EL (cell line): ENCODE data around the gene TH.

ENCODE experiments used
- DNase-seq: peaks from one replicate; pipeline ENCODE4 v3.0.0-alpha.2; 2016

Gene TH

DNA sequence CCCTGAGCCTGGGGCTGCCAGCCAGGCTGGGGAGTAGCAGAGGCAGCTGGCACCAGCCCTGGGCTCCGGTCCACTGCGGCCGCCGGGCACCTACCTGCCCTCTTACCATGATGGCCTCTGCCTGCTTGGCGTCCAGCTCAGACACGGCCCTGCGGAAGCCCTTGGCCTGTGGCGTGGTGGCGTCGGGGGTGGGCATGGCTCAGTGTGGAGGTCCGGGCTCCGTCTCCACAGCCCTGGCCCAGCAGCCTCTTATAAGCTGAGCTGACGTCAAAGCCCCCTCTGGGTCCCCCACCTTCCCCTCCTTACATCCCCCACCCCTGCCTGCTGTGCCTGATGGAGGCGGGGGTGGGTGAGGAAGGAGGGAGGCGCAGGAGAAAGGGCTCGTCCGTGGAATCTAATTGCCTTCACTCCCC, at the start of gene TH:
TSS of gene TH (minus strand) at position 225 of the 413 bp plus-strand sequence. CDS start at position 196, 29 bp downstream.
- DNase-seq: peak; percentile 11

- DNase-seq: no peak
These were observed 49.4 kb upstream of the TH start for GRCh38 chr11:2221024-2221423.

- no peak for DNase-seq
These were observed 48.7 kb upstream of the TH start for GRCh38 chr11:2220173-2220771.

- DNase-seq: no peak
These were observed 47.9 kb upstream of the TH start for GRCh38 chr11:2219318-2220017.

DNA sequence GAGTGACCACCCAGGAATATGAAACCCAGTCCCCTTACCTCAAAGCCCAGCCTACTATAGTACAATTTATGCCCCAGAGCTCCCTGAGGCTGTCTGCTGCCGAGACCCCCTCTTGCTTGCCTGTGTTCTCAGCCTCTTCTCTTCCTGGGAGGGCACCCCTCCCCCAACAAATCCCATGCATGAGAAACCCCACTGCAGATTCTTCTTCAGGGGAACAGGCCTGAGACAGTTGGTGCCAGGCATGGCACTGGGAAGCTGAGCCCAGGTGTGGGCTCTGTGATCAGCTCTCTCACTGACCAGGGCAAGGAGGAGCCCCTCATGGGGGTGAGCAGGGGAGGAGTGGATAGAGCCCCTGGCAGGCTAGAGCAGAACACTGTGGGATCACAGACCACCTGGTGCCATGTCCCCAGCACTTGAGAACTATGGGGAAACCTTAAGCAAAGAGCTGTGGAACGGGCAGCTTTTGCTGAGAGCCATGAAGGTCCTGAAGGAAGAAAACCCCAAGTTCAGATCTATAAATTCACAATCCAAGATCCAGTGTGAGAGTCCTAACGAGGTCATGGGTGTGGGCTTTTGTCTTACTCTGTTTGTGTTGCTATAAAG, 46.5 kb upstream of the TH start:
- DNase-seq: no peak

DNA sequence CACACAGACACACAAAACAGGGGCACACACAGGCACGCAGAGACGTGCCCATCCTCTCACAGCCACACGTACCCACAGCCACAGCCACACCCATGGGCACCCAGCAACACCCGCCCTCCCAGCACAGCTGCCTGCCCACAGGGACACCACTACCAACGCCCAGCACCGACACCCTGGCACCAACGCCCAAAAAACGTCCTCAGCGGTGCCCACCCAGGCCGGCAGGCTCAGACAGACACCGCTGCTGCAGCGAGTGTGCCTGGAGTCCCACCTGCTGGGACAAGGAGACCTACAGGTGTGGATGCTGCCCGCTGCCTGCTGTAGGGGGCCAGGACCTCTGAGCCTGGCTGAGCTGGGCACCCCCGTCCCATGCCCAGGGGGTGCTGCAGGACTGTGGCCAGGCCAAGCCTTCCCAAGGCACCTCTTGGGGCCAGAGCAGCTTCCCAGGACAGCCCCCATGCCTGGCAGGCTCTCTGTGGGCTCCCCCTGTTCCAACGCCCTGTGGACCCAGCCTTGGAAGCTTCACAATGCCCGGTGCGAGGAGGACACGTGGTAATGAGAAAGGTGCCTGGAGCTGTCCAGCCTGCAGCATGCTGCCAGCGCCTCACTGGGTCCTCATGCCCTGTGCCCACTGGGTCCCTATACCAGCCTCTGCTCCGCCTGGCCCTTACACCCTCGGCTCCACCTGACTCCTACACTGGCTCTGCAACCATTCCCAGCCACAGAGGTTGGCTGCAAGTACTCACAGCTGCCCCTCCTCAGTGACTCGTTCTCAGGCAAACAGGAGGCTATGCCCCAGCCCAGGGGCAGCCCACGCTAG, 45.8 kb upstream of the TH start:
- no peak for DNase-seq

- no peak for DNase-seq
These were observed 44.9 kb upstream of the TH start for GRCh38 chr11:2216400-2217064.

- no peak for DNase-seq
These were observed 44.2 kb upstream of the TH start for GRCh38 chr11:2215561-2216399.

DNA sequence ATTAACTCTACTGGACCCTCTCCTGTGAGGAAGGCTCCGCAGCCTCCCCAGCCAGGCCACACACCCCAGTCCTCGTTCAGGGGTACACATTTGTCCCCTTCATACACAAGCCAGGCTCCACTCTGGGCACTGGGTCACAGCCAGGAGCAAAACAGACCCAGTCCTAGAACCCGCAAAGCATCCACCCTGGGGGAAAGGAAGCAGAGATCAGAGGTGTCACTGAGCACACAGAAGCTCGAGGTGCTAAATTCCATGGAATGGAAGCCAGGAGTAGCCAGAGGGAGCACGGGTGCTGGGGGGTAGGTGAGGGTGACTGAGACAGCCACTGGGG, 43.6 kb upstream of the TH start:
- DNase-seq: no peak

- DNase-seq: no peak
These were observed 43.1 kb upstream of the TH start for GRCh38 chr11:2214527-2215229.

- DNase-seq: no peak
These were observed 42.4 kb upstream of the TH start for GRCh38 chr11:2213890-2214526.

- DNase-seq: no peak
These were observed 41.8 kb upstream of the TH start for GRCh38 chr11:2213384-2213842.

GRCh38 chr11:2212411-2213251, 41.0 kb upstream of the TH start:
- no peak for DNase-seq

- no peak for DNase-seq
These were observed 39.7 kb upstream of the TH start for GRCh38 chr11:2211113-2211971.

DNA sequence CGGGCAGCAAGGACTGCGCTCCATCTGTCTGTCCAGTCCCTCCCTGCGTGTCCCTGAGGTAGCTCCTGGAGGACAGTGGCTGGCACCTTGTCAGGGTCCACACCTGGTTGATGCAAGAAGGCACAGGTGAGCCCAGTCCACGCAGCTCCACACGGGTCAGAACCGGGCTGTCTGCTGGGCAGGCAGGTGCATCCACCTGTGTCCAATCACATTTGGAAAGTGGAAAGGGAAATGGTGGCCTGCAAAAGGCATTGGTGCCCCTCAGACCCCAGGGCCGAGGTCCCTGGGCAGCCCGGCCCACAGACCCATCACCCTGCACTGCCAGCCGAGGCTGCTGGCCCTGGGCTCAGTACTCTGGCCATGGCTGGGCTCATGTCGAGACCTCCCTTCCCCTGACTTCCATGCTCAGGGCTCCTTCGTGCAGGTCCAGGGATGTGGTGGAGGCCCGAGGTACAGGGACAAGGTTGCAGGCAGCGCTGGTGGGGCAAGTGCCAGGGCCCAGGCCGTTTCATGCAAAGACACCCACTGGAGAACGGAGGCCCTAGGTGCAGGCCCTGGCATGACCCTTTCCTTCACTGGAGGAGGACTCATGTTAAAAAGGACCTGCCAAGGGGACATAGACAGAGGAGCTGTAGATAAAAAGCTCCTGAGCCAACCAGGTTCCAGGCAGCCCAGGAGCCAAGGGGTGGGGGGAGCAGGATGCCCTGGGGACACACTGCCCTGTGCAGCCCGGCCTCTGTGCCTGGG, 38.9 kb upstream of the TH start:
- DNase-seq: no peak

GRCh38 chr11:2209900-2210321, 38.3 kb upstream of the TH start:
- no peak for DNase-seq

- DNase-seq: no peak
These were observed 37.8 kb upstream of the TH start for GRCh38 chr11:2209370-2209801.
